HUES64 (cell line): ENCODE measurements around the gene CEP152.

Experiments
- H3K27ac ChIP-seq: 2 replicates; pipeline ENCODE4 v1.7.0; 2013; ENCODE audit warnings: low read depth, low read length, inconsistent platforms
- H3K27me3 ChIP-seq: 2 replicates; pipeline ENCODE4 v1.6.1; 2013; ENCODE audit warnings: mild to moderate bottlenecking, low read length; ENCODE audit not compliant: insufficient read depth
- H3K36me3 ChIP-seq: 2 replicates; pipeline ENCODE4 v1.6.1; 2013; ENCODE audit warnings: mild to moderate bottlenecking, low read length; ENCODE audit not compliant: insufficient read depth
- H3K4me1 ChIP-seq: 2 replicates; pipeline ENCODE4 v1.6.1; 2013; ENCODE audit warnings: mild to moderate bottlenecking, low read length, moderate library complexity; ENCODE audit not compliant: insufficient read depth
- H3K4me3 ChIP-seq: 2 replicates; pipeline ENCODE4 v1.5.1; 2013; ENCODE audit warnings: mild to moderate bottlenecking, low read length, moderate library complexity
- H3K9ac ChIP-seq: 2 replicates; pipeline ENCODE4 v1.6.1; 2013; ENCODE audit warnings: mild to moderate bottlenecking, low read depth, low read length
- H3K9me3 ChIP-seq: 2 replicates; pipeline ENCODE4 v1.6.1; 2013; ENCODE audit warnings: low read depth, low read length; ENCODE audit not compliant: insufficient read depth
- WGBS: fragments of 150-250, 120-280 bp; methylation state at CpG from one replicate; pipeline ENCODE4 v1.1.7; 2013; ENCODE audit warnings: missing lambda C conversion rate; 5-methylcytosine and 5-hydroxymethylcytosine counted together

Gene CEP152

GRCh38 chr15:48730506-48730905 lies 80.4 kb downstream of the CEP152 start:
- Histone ChIP-seq H3K4me3 (no peak overlapping the region), H3K27me3 (no peaks in the 10 kb centered on the region), H3K9me3 (peaks cover 8% of the 10 kb centered on the region; the same call in 1 of the 2 replicates), H3K36me3 (peaks cover 16% of the 10 kb centered on the region; the same call in 1 of the 2 replicates), H3K4me1 (no peaks in the 10 kb centered on the region), H3K9ac (no peak overlapping the region), H3K27ac (no peak overlapping the region)
- 100% methylated on average over 1 of the region's 1 CpG for WGBS

GRCh38 chr15:48723969-48724368 lies 86.9 kb downstream of the CEP152 start:
- H3K27ac ChIP-seq, result no peak overlapping the region
- no peaks in the 10 kb centered on the region for H3K27me3 ChIP-seq
- H3K9ac ChIP-seq, result no peak overlapping the region
- 100% methylated on average over 1 of the region's 2 CpGs for WGBS
- peaks cover 4% of the 10 kb centered on the region; the same call in 1 of the 2 replicates for H3K36me3 ChIP-seq
- H3K9me3 ChIP-seq, result no peaks in the 10 kb centered on the region
- no peaks in the 10 kb centered on the region for H3K4me1 ChIP-seq
- no peak overlapping the region for H3K4me3 ChIP-seq

GRCh38 chr15:48722764-48723661 lies 87.9 kb downstream of the CEP152 start:
- no peaks in the 10 kb centered on the region for H3K4me1 ChIP-seq
- WGBS, result 90% methylated on average over 5 of the region's 5 CpGs
- H3K27me3 ChIP-seq, result no peaks in the 10 kb centered on the region
- H3K9me3 ChIP-seq, result no peaks in the 10 kb centered on the region
- no peak overlapping the region for H3K9ac ChIP-seq
- H3K4me3 ChIP-seq, result no peak overlapping the region
- H3K27ac ChIP-seq, result no peak overlapping the region
- H3K36me3 ChIP-seq, result no peaks in the 10 kb centered on the region

GRCh38 chr15:48721061-48721810 lies 89.6 kb downstream of the CEP152 start:
- Histone ChIP-seq H3K4me3 (no peak overlapping the region), H3K36me3 (no peaks in the 10 kb centered on the region), H3K4me1 (no peaks in the 10 kb centered on the region), H3K27ac (no peak overlapping the region), H3K9me3 (peaks cover 1% of the 10 kb centered on the region; the same call in 1 of the 2 replicates), H3K9ac (no peak overlapping the region), H3K27me3 (no peaks in the 10 kb centered on the region)
- 93% methylated on average over 6 of the region's 6 CpGs for WGBS

GRCh38 chr15:48720646-48721045 lies 90.2 kb downstream of the CEP152 start:
- H3K9ac ChIP-seq, result no peak overlapping the region
- H3K27ac ChIP-seq, result no peak overlapping the region
- peaks cover 5% of the 10 kb centered on the region; the same call in 1 of the 2 replicates for H3K9me3 ChIP-seq
- WGBS, result 99% methylated on average over 3 of the region's 3 CpGs
- H3K36me3 ChIP-seq, result no peaks in the 10 kb centered on the region
- H3K4me3 ChIP-seq, result no peak overlapping the region
- H3K27me3 ChIP-seq, result no peaks in the 10 kb centered on the region
- H3K4me1 ChIP-seq, result no peaks in the 10 kb centered on the region

GRCh38 chr15:48719668-48720067 lies 91.2 kb downstream of the CEP152 start:
- Histone ChIP-seq H3K27ac (no peak overlapping the region), H3K4me1 (no peaks in the 10 kb centered on the region), H3K9ac (no peak overlapping the region), H3K4me3 (no peak overlapping the region), H3K27me3 (no peaks in the 10 kb centered on the region), H3K36me3 (no peaks in the 10 kb centered on the region), H3K9me3 (peaks cover 5% of the 10 kb centered on the region; the same call in 1 of the 2 replicates)
- 83% methylated on average over 4 of the region's 4 CpGs for WGBS

- Histone ChIP-seq H3K36me3 (no peaks in the 10 kb centered on the region), H3K27ac (no peak overlapping the region), H3K4me1 (no peaks in the 10 kb centered on the region), H3K27me3 (no peaks in the 10 kb centered on the region), H3K9ac (no peak overlapping the region), H3K4me3 (no peak overlapping the region), H3K9me3 (peaks cover 5% of the 10 kb centered on the region; the same call in 1 of the 2 replicates)
- 90% methylated on average over 2 of the region's 2 CpGs for WGBS
Observed at GRCh38 chr15:48718646-48719045, 92.2 kb downstream of the CEP152 start.

GRCh38 chr15:48717458-48717857 lies 93.4 kb downstream of the CEP152 start:
- WGBS, result 98% methylated on average over 4 of the region's 4 CpGs
- Histone ChIP-seq H3K27me3 (no peaks in the 10 kb centered on the region), H3K36me3 (no peaks in the 10 kb centered on the region)

GRCh38 chr15:48712546-48712945 lies 98.3 kb downstream of the CEP152 start:
- Histone ChIP-seq H3K9me3 (peaks cover 5% of the 10 kb centered on the region; the same call in 1 of the 2 replicates), H3K36me3 (no peaks in the 10 kb centered on the region), H3K27ac (no peak overlapping the region), H3K4me3 (no peak overlapping the region), H3K4me1 (no peaks in the 10 kb centered on the region), H3K27me3 (no peaks in the 10 kb centered on the region), H3K9ac (no peak overlapping the region)
- WGBS, result 95% methylated on average over 3 of the region's 3 CpGs

More at GRCh38 chr15:48717458-48717857, 93.4 kb downstream of the CEP152 start:
- Histone ChIP-seq H3K9ac (no peak overlapping the region), H3K4me1 (no peaks in the 10 kb centered on the region), H3K4me3 (no peak overlapping the region), H3K9me3 (peaks cover 5% of the 10 kb centered on the region; the same call in 1 of the 2 replicates), H3K27ac (no peak overlapping the region)

GRCh38 chr15:48710952-48711495 lies 99.8 kb downstream of the CEP152 start:
- Histone ChIP-seq H3K4me3 (no peak overlapping the region), H3K36me3 (no peaks in the 10 kb centered on the region), H3K27ac (no peak overlapping the region), H3K9me3 (peaks cover 4% of the 10 kb centered on the region; the same call in 1 of the 2 replicates), H3K4me1 (no peaks in the 10 kb centered on the region), H3K9ac (no peak overlapping the region), H3K27me3 (no peaks in the 10 kb centered on the region)
- 87% methylated on average over 4 of the region's 4 CpGs for WGBS

- Histone ChIP-seq H3K27ac (no peak overlapping the region), H3K4me3 (no peak overlapping the region), H3K27me3 (no peaks in the 10 kb centered on the region), H3K9me3 (peaks cover 11% of the 10 kb centered on the region; the same call in 1 of the 2 replicates), H3K9ac (no peak overlapping the region), H3K4me1 (no peaks in the 10 kb centered on the region), H3K36me3 (no peaks in the 10 kb centered on the region)
- WGBS, result no CpG with 5 or more reads among the region's 1 CpG
Observed at GRCh38 chr15:48708641-48709040, 102.2 kb downstream of the CEP152 start.
